SK-N-SH treated with all-trans-retinoic acid at 6 μM for 48 hours (cell line): Measurements from ENCODE around the gene PTPRN2.

Experiments
- CSDC2 ChIP-seq: fragments of 250-450 bp; sonication (Bioruptor Pico); IDR thresholded peaks from 2 replicates; pipeline ENCODE4 v1.5.0; 2020; ENCODE audit warnings: mild to moderate bottlenecking, moderate library complexity
- ISL1 ChIP-seq: fragments of 250-450 bp; sonication (Bioruptor Pico); IDR thresholded peaks from 2 replicates; pipeline ENCODE4 v2.1.2; 2022; ENCODE audit warnings: mild to moderate bottlenecking, moderate library complexity
- OSR1 ChIP-seq: fragments of 250-450 bp; sonication (Bioruptor Pico); IDR thresholded peaks from 2 replicates; pipeline ENCODE4 v1.8.0; 2022; ENCODE audit warnings: moderate library complexity, mild to moderate bottlenecking, inconsistent platforms
- RARB ChIP-seq: fragments of 250-450 bp; sonication (Bioruptor Pico); IDR thresholded peaks from 2 replicates; pipeline ENCODE4 v1.8.0; 2021; ENCODE audit warnings: mild to moderate bottlenecking, moderate library complexity
- TOX ChIP-seq: fragments of 250-450 bp; sonication (Bioruptor Pico); IDR thresholded peaks from 2 replicates; pipeline ENCODE4 v1.8.0; 2021; ENCODE audit warnings: mild to moderate bottlenecking, moderate library complexity, borderline replicate concordance
- ZNF565 ChIP-seq: fragments of 450-650 bp; formaldehyde crosslinking; conservative IDR thresholded peaks from 2 replicates; pipeline ENCODE4 v1.5.0; 2020; ENCODE audit warnings: low read depth, mild to moderate bottlenecking, moderate library complexity

- no peak for TF ChIP-seq CSDC2
- no peak for TF ChIP-seq ISL1 (CRISPR knock-in tag)
- no peak for TF ChIP-seq ZNF565 (CRISPR knock-in tag)
- no peak for TF ChIP-seq TOX (CRISPR knock-in tag)
- no peak for TF ChIP-seq OSR1 (CRISPR knock-in tag)
- TF ChIP-seq RARB (CRISPR knock-in tag), result no peak
These were observed 100.7 kb downstream of the PTPRN2 start for GRCh38 chr7:158486919-158487318.
